GM15510 (cell line): ENCODE measurements around the gene TSHZ2.

ENCODE experiments used
- POLR2A ChIP-seq: IDR thresholded peaks from 3 replicates; pipeline ENCODE4 v1.6.1; 2011; ENCODE audit warnings: borderline replicate concordance; ENCODE audit not compliant: insufficient read length; ENCODE audit errors: extremely low read depth

Gene TSHZ2

GRCh38 chr20:53284696-53285095 is 312.5 kb downstream of the TSHZ2 start:
- TF ChIP-seq POLR2A, result no peak

GRCh38 chr20:53287357-53288042 is 315.3 kb downstream of the TSHZ2 start:
- no peak for TF ChIP-seq POLR2A

GRCh38 chr20:53291548-53291947 is 319.4 kb downstream of the TSHZ2 start:
- no peak for TF ChIP-seq POLR2A

DNA sequence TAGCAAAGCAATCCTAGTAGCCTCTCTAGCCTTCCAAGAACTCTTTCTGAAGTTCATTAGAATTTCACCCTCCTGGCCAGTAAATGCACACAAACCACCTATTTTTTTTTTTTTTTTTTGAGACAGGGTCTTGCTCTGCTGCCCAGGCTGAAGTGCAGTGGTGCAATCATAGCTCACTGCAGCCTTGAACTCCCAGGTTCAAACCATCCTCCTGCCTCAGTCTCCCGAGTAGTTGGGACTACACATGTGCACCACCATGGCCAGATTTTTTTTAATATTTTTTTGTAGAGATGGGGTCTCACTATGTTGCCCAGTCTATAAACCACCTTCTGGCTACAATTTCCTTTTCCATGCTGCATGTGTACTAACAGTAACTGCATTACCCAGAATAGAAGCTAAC is 320.2 kb downstream of the TSHZ2 start:
- TF ChIP-seq POLR2A, result no peak

DNA sequence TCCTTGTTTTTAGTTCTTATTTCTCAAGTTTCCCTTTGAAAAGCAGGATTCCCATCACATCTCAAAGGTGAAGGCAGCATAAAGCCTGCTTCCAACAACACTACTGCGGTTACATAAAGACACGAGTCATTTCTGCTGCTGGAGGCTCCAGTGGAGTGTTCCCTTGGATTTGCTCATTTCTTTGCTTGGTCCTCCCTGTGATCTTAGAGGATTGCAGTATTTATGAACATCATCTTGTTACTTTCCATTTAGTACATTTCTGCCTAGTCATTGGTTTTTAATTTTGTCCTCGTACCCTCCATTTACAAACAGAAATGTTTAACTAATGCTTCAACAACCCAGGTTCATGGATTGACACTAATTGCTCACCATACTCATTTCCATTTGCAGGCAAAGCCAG is 322.6 kb downstream of the TSHZ2 start:
- TF ChIP-seq POLR2A, result no peak

DNA sequence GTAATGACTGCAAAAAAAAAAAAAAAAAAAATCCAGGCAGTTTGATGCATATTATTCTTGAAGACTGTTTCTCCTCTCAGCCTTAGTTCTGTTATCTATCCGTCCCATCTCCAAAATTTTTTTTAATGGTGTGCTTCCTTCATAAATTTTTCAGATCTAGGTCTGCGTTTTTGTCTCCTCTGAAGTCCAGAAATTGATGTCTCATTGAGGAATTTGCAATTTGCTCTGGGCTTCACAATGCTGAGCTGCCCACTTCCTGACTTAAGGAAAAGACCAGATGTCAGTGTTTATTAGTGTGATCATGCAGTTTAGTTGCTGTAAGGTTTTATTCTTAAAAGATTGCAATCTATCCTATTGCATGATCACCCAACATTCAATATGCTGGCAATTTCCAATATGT is 323.9 kb downstream of the TSHZ2 start:
- no peak for TF ChIP-seq POLR2A

DNA sequence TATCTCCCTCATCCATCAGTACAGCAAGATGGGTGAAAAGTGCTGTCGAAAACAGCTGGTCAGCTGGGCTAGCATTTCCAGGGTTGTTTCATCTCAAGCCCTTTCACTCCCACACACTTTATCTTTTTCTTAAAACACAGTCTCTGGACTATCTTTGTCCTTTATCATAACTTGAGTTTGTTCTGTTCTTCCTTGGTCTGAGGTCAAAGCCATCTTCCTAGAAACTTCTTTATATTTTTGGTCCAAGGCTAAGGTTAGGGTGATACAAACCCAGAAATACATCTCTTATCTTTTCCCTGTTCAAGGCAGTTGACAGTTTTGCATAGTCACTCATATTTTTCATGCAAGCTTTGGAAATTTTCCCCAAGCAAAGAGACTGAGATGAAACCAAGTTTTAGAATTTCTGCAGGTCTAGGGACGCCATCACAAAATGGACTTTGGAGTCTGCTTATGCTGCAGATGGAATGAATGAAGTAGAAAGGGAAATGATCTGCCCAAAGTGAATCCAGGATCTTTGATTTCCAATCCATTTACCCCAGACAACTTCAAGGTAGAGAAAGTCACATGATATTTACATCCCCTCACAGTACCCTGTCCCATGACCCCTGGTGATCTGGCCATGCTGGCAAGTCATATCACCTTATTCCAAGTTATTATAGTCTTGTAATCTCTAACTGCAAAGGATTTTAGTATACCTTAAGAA is 324.4 kb downstream of the TSHZ2 start:
- no peak for TF ChIP-seq POLR2A

DNA sequence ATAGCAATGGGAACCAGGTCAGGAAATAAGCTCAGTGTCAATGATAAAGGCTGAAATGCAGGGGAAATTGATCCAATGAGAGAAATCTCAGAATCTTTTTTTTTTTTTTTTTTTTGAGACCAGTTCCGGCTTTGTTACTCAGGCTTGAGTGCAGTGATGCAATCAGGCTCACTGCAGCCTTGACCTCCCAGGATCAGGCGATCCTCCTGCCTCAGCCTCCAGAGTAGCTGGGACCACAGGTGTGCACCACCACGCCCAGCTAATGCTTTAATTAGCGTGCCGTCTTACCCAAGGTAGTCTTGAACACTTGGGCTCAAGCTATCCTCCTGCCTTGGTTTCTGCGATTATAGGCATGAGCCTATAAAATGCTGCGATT is 325.0 kb downstream of the TSHZ2 start:
- no peak for TF ChIP-seq POLR2A

DNA sequence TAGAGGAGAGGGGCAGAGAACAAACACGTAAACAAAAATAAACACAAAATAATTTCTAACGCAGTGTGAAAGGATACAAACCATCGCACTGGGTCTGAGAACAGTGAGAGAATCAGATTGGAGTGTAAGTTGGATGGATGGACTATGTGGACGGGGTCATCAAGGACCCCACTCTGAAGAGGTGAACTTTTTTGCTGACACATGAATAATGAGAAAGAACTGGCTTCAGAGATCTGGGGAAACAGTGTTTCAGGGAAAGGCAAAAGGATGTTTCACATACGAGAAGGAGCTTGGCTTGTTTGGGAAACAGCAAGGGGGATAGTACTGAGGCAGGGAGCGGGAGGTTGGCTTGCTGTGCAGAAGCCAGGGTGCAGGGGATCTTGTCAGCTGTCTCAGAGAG is 326.1 kb downstream of the TSHZ2 start:
- no peak for TF ChIP-seq POLR2A

DNA sequence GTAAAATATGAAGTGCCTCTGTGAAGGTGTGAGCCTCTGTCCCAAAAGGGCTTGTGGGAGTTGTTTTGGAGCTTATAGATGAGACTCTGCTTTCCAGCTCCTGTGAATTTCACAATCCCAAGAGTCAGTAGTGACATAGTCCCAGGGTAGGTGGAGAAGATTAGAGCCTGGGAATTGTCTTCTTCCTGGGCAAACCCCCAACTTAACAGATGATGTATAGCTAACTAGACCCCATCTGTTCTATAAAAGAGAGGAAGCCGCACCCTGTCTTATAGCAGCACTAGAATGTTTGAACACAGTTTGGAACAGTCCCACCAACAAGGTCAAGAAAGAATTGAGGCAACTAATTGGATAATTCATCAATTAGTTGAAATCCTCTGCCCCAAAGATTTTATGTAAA is 326.8 kb downstream of the TSHZ2 start:
- TF ChIP-seq POLR2A, result no peak

- TF ChIP-seq POLR2A, result no peak
Measured at GRCh38 chr20:53299831-53300230, 327.7 kb downstream of the TSHZ2 start.

- TF ChIP-seq POLR2A, result no peak
Measured at GRCh38 chr20:53301869-53302268, 329.7 kb downstream of the TSHZ2 start.

DNA sequence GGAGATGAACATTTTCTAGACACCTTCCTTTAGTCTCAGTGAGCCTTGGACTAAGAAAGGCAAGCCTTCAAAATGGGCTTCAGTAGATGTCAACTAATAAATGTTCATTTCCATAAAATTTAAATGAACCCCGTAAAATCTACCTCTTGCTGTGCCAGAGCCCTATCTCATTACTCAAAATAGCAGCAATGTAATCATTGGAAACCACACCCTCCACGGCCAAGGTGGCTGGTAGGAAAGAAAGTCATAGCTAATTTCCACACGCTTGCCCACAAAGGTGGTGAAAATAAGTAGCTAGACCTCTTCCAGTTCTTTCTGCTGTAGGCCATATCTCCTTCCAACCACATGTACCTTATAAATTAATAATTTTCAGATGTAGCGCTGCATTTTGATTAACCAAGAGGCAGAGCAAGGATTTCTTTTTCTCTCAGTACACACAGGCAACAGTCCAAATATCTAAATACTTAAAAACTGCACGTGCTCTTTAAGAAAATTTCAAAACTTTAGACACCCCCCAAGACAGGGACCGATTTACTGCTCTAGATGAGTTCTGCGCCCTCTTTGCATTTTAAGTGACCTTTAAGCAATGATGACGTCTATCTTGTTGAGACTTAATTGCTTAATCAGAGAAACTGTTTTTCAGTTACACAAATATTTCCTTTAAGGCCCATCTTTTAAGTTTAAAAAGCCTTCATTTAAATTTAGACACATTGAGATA is 330.7 kb downstream of the TSHZ2 start:
- no peak for TF ChIP-seq POLR2A

- TF ChIP-seq POLR2A, result no peak
Measured at GRCh38 chr20:53303413-53303760, 331.2 kb downstream of the TSHZ2 start.

DNA sequence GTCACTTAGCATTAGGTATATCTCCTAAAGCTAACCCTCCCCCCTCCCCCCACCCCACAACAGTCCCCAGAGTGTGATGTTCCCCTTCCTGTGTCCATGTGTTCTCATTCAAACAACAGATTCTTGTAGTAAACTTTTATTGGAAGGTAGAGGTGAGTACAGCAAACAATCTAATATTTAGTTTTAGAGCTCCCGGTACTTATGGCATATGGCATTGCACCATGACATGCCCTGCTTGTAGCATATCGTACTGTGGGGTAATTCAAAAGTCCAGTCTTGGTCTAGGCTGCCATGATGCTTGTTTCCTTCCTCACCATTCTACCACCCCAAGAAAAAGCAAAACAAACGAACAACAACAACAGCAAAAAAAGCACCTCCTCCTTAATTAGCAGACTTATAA is 332.0 kb downstream of the TSHZ2 start:
- TF ChIP-seq POLR2A, result no peak
